ENCODE data around the gene C4orf46.

GRCh38 chr4:158656439-158656838, 15.2 kb downstream of the C4orf46 start:
- TF ChIP-seq CTCF (IDR thresholded peaks at IDR 0.05; ENCODE audit: extremely low read depth in 1 of 2, insufficient read depth in 1 of 2, low read depth in 1 of 2, low read length in 2 of 2) (no peak), POLR2A (IDR thresholded peaks at IDR 0.05; ENCODE audit: low read depth, low read length) (no peak), POLR2AphosphoS5 (IDR thresholded peaks at IDR 0.05; ENCODE audit: insufficient read depth, low read depth, low read length) (no peak)
